Measurements from ENCODE around the gene ADAT3. TPM values are rescaled to one million over a fixed set of nuclear protein-coding genes. Genes with fewer than 3 reads are reported as not detected.
A peak's percentile ranks its signal among the peaks of the same experiment; 100 is the strongest.
"Not testable (repeated sequence)": the region's sequence is repeated elsewhere in the genome, so short reads cannot be mapped to it uniquely, and the experiment has no call there.

The ADAT3 gene
- total RNA-seq, 1 donor from 2014 or later = 1.7 TPM

DNA sequence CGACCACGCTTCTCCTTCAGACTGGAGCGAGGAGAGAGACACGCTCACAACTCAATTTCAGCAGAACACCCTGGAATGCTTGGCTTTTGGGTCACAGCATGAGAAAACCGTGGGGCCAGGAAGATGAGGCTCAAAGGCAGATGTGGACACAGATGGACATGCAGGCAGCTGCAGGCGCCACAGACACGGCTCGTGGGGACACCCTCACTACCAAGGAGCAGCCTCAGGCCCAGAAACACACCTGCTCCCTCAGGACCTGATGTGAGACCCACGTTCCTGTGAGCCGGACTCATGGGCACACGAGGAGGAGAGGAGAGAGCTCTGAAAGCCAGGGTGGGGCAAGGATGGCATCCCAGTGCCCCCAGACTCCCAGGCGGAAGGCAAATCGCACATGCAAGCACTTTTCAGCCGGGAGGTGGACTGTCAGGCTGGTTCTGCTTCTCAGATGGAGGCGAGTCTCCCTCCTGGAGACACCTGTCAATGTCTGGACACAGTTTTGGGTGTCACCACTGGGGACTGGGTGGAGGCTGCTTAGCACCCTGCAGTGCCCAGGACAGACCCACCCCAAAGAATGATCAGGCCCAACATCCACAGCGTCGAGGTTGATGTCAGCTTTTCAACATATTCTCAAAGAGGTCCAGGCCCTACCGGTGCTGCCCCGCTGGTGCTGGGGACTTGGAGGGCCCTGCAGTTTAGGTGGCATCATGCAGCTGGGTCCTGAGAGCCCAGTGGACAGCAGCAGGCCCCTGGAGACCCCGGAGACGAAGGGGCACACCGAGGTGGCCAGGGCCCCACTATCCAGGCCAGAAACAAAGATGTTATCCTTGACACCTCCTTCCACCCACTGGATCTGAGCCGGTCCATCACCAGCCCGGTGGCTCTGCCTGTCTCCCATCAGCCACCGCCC is 22.2 kb upstream of the ADAT3 start:
- no peak for DNase-seq (ENCODE audit: low read depth in 2 of 2)

DNA sequence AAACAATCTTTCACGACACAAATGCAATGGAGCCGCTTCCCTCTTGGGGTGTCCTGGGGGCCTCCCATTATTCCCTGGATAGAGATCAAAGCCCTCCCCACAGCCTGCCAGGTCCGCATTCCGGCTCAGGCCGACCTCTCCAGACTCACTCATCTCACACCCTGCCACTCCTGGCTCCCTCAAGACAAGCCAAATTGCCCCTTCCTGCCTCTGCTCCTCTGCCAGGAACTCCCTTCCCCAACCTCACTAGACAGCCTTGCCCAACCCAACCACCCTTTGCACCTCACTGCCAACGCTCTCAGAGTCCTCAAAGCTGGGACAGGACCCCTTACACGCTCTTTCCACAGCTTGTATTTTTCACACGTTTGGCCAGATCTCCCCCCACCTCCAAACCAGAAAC is 21.4 kb upstream of the ADAT3 start:
- no peak for DNase-seq (ENCODE audit: low read depth in 2 of 2)

DNA sequence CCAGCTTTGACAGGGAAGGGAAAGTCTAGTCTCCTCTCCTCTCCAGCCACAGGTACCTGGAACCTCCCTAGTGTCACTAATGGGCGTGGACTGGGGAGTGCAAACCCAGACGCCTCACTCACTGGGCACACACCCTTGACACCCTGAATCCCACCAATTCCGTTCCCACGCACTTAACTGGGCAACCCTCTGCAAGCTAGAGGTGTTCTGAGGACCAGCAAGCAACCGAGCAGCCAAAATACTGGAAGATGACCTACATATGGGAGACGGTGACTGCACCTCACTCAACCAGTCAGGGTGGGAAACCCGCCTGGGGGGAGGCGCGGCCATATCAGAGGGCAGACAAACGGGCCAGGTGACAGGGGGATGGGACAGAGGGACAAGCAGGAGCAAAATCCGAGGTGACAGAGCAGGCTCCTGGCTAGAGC is 20.9 kb upstream of the ADAT3 start:
- DNase-seq (ENCODE audit: low read depth in 2 of 2) = no peak

DNA sequence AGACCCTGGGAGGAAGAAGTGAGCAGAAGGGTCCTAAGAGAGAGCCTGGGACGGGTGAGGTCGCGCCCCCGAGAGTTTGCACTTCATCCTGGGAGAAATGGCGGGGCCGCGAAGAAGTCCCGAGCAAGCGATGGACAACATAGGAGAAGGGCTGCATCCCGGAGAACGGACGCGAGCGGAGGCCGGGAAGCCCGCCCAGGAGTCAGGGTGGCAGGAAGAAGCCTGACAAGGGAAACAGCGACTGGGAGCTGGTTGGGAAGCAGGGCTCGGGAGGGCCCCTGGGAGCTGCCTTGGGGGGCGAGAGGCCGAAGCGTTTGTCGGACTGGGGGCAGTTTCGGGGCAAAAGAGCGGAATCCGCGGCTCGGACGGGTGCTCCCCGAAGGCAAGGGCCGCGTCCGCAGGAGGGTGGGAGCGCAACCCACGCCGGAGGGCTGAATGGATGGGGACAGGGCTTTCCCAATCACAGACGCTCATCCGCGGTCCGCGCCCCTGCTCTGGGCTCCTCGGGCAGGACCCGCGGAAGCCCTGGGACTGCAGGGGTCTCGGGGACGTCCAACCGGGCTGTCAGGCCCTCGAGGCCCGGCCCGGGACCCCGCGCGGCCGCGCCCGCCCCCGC is 20.4 kb upstream of the ADAT3 start:
- DNase-seq (ENCODE audit: low read depth in 2 of 2) = peak in 1 of 2 donors; percentile 34

DNA sequence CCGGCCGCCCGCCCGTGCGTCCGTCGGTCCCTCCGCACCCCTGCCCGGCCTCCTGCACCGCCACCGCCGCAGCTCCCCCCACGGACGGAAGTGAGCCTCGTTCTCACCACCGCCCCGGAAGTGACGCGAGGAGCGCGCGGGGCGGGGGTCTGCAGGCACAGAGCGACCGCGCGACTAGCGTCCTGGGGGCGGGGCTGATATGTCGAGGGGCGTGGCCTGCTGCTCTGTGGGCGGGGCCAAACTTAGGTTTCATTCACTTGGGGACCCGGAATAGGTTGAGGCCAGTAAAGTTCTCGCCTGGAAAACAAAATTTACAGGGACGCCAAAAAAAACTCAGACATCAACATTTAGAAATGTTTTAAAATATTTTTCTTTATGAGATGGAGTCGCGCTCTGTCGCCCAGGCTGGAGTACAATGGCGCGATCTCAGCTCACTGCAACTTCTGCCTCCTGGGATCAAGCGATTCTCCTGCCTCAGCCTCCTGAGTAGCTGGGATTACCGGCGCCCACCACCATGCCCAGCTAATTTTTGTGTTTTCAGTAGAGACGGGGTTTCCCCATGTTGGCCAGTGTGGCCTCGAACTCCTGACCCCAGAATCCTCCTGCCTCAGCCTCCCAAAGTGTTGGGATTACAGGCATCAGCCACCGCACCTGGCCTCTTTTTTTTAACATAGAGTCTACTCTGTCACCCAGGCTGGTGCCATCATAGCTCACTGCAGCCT is 19.6 kb upstream of the ADAT3 start, which contains the start of gene ABHD17A:
TSS of gene ABHD17A (minus strand) at position 99 of the 722 bp plus-strand sequence. CDS start 3,930 bp downstream, outside the sequence.
- peak; percentile 78 to 94 for DNase-seq (ENCODE audit: low read depth in 2 of 2)

DNA sequence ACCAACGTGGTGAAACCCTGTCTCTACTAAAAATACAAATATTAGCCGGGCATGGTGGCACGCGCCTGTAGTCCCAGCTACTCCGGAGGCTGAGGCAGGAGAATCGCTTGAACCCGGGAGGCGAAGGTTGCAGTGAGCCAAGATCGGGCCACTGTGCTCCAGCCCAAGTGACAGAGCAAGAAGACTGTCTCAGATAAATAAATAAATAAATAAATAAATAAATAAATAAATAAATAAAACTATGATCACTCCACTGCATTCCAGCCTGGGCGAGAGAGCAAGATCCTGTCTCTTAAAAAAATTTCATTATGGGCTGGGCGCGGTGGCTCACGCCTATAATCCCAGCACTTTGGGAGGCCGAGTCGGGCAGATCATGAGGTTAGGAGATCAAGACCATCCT is 18.8 kb upstream of the ADAT3 start:
- not testable (repeated sequence) for DNase-seq (ENCODE audit: low read depth in 2 of 2)

DNA sequence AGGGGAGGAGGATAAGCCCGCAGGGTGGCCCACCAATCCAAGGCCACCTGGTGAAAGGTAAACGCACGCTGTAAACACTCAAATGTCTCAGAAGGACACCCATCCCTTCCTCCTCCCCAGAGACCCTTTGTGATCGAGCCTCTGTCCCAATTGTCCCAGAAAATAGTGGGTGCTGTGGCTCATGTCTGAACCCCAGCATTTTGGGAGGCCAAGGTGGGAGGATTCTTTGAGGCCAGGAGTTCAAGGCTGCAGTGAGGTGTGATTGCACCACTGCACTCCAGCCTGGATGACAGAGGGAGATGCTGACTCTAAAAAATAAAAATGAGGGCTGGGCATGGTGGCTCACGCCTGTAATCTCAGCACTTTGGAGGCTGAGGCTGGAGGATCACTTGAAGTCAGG is 16.8 kb upstream of the ADAT3 start:
- no peak for DNase-seq (ENCODE audit: low read depth in 2 of 2)

DNA sequence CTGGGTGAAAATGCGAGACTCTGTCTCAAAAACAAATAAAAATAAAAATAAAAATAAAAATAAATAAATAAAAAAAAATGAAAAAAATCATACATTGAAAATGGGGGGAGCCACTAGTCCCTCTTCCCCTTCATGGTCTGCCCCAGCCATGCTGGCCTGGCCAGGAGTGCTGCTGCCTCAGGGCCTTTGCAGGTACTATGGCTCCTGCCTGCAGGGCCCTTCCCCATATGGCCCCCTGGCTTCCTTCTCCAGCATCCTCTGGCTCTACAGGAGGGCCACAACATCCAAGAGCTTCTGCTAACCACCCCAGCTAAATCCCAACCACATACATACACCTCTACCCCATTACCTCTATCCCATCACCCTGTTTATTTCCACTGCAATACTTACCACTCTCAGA is 15.3 kb upstream of the ADAT3 start:
- DNase-seq (ENCODE audit: low read depth in 2 of 2) = no peak

DNA sequence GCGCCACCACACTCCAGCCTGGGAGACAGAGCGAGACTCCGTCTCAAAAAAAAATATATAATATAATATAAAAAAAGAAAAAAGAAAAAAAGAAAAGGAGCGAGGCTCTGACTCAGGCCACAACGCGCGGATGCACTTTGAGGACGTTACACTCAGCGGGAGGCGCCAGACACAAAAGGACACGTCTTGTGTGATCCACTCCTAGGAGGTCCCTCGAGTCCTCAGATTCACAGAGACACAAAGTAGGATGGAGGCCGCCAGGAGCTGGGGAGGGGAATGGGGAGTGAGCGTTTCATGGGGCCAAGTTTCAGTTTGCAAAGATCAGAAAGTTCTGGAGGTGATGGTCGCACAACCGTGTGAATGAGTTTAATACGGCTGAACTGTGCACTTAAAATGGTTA is 11.4 kb upstream of the ADAT3 start:
- no peak for DNase-seq (ENCODE audit: low read depth in 2 of 2)

DNA sequence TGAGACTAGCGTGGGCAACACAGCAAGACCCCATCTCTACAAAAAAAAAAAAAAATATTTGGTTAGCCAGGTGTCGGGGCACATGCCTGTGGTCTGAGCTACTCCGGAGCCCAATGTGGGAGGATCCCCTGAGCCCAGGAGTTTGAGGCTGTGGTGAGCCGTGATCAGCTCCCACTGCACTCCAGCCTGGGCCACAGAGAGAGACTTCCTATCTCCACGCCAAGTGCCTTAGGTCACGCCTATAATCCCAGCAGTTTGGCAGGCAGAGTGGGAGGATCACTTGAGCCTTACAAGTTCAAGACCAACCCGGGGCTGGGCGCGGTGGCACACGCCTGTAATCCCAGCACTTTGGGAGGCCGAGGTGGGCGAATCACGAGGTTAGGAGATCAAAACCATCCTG is 8.7 kb upstream of the ADAT3 start:
- no peak for DNase-seq (ENCODE audit: low read depth in 2 of 2)

DNA sequence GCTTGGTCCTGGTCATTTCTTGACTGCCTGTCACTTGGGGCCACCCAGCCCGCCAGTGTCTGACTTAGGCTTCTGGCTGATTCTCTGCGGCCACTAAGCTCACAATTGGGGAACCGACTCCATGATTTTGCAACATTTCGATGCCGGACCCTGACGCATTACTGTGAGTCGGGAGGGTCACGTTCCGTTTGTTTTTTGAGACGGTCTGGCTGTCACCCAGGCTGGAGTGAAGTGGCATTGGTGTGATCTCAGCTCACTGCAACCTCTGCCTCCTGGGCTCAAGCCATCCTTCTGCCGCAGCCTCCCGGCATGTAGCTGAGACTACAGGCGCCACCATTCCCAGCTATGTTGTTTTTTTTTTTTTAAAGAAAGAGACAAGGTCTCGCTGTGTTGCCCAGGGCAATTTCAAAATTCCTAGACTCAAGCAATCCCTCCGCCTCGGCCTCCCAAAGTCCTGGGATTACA is 3.2 kb upstream of the ADAT3 start:
- DNase-seq (ENCODE audit: low read depth in 2 of 2) = no peak

DNA sequence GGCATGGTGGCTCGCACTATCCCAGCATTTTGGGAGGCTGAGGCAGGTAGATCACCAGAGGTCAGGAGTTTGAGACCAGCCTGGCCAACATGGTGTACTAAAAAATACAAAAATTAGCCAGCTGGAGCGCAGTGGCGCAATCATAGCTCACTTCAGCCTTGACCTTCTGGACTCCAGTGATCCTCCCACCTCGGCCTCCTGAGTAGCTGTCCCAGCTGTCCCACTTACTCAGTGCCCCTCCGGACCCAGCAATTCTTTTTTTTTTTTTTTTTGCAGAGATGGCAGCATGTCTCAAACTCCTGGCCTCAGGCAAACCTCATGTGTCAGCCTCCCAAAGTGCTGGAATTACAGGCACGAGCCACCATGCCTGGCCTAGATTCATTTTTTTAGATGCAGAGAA is 2.3 kb upstream of the ADAT3 start:
- no peak for DNase-seq (ENCODE audit: low read depth in 2 of 2)

DNA sequence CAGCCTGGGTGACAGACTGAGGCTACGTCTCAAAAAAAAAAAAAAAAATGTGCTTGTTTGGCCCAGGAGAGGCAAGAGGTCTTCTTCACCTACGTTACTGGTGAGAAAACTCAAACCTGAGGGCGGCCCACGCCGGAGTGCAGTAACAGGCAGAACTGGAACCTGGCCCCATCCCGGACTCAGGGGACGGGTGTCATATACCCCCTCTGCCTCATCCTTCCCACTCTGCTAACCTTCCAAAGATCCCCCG is 414 bp upstream of the ADAT3 start:
- no peak for DNase-seq (ENCODE audit: low read depth in 2 of 2)

DNA sequence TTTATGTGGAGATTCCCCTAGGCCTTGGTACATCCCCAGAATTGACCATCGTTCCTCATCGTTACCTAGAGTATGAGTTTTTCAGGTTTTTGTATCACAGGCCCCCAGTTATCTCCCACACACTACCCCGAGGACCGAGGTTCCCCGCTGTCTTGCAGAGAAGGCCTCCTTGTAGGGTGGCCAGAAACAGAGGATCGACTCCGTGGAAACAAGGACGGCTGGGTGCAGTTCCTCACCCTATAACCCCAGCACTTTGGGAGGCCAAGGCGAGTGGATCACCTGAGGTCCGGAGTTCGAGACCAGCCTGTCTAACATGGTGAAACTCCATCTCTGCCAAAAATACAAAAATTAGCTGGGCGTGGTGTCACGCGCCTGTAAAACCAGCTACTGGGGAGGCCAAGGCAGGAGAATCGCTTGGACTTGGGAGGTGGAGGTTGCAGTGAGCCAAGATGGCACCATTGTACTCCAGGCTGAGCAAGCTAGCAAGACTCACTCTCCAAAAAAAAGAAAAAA is 720 bp downstream of the ADAT3 start:
- no peak for DNase-seq (ENCODE audit: low read depth in 2 of 2)

DNA sequence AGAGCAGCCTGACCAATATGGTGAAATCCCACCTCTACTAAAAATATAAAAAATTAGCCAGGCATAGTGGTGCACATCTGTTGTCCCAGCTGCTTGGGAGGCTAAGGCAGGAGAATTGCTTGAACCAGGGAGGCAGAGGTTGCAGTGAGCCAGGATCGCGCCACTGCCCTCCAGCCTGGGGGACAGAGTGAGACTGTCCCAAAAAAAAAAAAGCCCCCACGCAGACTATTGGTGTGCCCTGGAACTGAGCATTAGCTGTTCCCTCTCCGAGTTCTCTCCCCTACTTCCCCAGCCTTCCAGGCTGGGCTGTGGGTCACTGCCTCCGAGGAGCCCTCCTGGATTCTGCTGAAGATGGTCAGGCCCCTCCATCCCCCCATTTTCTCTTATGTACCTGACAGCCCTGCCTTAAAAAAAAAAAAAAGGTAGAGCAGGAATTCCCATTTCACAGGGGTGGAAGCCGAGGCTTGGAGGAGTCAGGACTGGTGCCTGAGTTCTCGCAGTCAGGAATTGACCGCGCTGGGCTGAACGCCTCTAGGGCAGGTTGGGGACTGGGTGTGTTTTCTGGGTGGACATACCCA is 1.9 kb downstream of the ADAT3 start:
- DNase-seq (ENCODE audit: low read depth in 2 of 2) = no peak

DNA sequence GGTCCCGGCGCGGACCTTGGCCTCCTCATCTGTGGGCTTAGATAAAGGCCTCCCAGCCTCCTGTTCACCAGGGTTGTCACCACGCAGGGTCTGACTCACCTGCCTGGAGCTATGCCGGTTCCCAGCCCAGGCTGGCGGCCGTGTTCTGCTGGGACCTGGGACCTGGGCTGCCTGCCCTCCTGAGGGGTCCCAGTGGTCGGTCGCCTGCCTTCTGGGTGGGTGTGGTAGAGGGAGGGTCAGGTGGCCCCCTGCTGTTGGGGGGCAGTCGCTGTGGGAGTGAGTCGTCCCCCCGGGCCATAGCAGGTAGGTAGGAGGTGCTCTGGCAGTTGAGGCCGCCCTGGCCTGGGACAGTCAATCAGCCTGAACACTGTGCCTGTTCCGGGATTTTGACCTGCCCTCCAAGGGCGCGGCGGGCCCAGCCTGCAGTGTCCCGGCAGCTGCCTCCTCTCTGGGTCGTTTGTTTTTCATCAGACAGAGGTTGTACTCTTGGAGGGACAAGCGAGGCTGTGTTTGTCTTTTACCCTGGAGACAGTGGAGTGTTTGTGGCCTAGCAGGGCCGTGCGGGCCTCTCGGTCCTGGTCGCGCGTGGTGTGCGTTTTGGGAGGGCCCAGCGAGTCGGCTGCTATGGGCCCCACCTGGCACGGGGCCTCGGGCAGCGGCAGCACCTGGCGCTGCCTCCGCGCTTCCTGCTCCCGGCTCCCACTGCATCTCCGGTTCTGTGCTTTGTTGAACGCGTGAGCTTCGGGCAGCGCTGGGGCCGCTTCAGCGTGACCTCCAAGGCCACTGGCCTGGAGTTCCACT is 2.6 kb downstream of the ADAT3 start:
- no peak for DNase-seq (ENCODE audit: low read depth in 2 of 2)

DNA sequence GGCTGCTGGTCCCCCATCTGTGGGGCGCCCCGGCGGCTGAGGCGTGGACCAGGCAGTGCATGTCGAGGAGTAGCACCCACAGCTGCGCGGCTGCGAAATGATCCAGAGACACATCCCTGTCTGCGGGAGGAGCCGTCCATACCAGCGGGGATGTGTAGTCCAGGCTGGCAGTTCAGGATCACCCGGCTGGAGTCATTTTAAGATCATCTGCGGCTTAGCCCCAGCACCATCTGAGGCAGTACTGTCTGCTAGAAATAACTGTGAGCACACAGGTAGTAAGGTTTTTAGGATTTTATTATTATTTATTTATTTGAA is 3.1 kb downstream of the ADAT3 start:
- no peak for DNase-seq (ENCODE audit: low read depth in 2 of 2)

DNA sequence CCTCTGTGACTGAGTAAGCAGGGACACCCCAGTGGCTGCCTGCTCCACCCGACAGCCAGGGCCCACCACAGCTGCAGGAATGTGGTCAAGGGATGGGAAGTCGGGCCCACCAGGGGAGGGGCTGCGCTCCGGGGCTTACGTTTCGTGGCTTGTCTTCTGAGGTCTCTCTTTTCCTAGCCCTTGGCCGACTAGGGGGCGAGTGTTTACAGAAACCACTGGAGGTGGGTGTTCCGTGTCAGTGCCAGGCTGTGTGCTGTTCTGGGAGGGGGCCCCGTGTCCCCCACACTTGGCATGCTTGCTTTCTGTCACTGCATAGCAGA is 4.5 kb downstream of the ADAT3 start:
- DNase-seq (ENCODE audit: low read depth in 2 of 2) = no peak

DNA sequence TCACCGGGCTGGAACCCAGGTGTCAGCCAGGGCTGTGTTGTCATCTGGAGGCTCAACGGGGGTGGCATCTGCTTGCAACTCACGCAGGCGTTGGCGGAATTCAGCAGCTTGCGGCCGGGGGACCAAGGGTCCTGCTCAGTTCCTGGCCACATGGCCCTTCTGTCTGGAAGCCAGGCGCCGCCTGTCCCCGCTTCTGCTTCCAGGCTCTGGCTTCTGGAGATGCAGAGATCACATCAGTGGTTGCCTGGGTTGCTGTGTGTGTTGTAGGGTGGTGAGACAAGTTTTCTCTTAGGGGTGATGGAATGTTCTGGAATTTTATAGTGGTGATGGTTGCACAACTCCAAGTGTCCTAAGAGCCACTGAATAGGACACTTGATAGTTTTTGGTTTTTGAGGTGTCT is 5.0 kb downstream of the ADAT3 start:
- DNase-seq (ENCODE audit: low read depth in 2 of 2) = no peak

DNA sequence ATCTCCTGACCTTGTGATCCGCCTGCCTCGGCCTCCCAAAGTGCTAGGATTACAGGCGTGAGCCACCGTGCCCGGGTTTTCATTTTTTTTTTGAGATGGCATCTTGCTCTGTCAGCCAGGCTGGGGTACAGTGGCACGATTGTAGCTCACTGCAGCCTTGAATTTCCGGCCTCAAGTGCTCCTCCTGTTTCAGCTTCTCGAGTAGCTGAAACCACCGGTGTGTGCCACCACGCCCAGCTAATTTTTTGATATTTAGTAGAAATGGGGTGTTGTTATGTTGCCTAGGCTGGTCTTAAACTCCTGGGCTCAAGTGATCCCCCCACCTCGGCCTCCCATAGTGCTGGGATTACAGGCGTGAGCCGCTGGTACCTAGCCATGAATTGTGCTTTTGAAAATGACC is 5.9 kb downstream of the ADAT3 start:
- no peak for DNase-seq (ENCODE audit: low read depth in 2 of 2)

DNA sequence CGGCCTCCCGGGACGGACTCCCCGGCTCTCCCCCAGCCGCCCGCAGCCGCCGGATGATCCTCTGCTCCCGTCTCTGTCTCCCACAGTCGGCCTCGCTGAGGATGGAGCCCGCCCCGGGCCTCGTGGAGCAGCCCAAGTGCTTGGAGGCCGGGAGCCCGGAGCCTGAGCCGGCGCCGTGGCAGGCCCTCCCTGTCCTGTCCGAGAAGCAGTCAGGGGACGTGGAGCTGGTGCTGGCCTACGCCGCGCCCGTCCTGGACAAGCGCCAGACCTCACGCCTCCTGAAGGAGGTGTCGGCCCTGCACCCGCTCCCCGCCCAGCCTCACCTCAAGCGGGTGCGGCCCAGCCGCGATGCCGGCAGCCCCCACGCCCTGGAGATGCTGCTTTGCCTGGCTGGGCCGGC is 6.8 kb downstream of the ADAT3 start:
- no peak for DNase-seq (ENCODE audit: low read depth in 2 of 2)

Measured in dermis microvascular lymphatic vessel endothelial cell (primary cell).